GM18508 (cell line): ENCODE measurements around the gene TMEM89.

Experiments used
- ATAC-seq: cut with Tn5 transposase; IDR thresholded peaks from one replicate; pipeline ENCODE4 v1.9.1; 2021; ENCODE audit warnings: moderate number of reproducible peaks; ENCODE audit not compliant: insufficient read depth, unreplicated experiment

The TMEM89 gene

DNA sequence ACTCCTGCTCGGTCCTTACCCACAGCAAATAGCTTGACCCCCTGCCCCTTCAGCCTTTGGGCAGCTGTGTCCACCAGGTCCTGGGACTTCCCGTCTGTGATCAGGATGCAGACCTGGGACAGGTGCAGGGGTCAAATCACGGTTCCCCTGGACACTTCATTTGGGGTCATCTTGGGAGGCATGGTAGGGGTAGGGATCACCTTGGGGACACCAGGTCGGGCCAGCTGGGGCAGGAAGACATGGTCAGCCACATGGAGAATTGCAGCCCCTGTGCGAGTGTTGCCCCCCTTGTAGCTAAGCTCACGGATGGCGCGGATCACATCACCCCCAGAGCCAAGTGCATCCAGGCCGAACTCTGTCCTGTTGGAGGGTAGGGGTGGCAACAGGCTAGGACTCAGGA is 28.2 kb downstream of the TMEM89 start:
- no peak for ATAC-seq

DNA sequence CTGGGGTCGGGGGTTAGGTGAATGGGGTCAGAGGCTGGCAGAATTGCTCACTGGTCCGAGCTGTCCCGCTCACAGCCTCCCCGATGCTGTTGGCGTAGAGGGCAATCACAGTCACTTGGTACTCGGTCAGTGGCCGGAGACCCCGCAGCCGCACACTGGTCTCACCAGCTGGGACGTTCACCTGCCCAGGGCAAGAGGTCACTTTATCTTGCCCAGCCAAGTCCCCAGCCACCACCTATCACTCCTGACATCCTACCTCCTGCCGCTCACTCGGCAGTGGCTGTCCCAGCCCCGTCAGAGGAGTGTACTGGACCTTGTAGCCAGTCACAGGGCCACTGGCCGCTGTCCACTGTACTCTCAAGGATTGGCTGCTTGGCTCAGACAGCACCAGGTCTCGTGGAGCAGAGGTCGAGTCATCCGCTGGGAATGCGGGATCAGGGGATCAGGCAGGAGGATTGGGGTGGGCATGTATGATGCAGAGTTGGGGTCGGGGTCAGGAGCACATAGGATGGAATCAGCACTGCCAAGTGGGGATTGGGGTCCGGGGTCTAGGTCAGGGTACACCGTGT is 29.0 kb downstream of the TMEM89 start:
- no peak for ATAC-seq

DNA sequence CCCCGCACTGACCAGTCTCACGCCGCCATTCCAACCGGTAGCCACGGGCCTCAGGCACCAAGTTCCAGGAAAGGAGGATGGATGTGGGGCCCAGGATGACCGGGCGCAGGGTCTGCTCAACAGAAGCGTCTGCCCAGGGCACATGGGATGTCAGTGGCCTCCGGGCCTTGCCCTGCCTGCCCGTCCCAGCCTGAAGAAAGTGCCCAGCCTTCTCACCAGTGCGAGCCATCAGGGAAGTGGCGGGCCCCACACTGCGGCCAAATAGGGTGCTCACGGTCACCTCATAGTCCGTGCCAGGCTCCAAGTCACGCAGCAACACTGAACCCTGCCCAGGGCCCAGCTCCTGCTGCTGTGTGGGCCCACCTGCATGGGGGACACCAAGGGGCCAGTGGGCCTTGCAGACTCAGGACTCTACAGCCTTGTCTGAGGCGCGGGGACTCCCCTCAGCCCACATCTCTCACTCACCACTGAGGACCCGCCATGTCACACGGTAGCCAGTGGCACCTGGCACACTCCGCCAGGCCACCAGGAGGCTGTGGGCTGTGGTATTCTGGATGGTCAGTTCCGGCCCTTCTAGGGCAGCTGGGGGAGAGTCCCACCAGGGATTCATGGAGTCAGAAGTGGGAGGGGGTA is 29.6 kb downstream of the TMEM89 start:
- ATAC-seq, result no peak

DNA sequence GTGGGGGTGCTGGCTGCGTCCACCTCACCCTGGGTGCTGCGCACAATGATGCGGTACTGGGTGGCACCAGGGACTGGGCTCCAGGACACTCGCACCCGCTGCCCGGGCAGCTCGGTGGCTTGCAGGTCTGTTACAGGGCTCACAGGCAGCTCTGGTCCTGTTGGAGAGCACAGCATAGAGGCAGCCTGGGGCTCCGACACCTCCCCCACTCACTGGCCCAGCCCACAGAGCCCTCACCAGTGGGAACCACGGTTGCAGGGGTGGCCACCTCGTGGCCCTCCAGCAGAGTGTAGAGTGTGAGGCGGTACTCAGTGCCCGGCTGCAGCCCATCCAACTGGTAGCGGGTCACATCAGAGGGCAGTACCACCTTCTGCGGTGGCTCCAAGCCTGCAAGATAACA is 30.1 kb downstream of the TMEM89 start:
- ATAC-seq, result no peak

DNA sequence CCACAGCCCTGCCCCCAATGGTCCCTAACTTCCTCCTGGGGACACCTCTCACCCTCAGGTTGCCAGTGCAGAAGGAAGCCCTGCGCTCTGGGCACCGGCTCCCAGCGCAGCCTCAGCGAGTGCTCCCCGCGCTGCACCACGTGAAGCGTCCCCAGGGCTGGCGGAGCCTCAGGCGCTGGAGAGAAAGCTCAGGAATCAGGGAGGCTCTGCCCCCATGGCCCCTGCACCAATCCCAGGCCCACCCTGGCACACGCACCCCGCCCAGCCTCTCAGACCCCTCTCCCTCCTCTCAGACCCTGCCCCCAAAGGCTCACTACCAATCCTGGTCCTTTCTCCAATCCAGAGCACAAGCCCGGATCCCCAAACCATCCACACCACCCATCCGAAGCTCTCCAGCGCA is 33.3 kb downstream of the TMEM89 start:
- no peak for ATAC-seq

DNA sequence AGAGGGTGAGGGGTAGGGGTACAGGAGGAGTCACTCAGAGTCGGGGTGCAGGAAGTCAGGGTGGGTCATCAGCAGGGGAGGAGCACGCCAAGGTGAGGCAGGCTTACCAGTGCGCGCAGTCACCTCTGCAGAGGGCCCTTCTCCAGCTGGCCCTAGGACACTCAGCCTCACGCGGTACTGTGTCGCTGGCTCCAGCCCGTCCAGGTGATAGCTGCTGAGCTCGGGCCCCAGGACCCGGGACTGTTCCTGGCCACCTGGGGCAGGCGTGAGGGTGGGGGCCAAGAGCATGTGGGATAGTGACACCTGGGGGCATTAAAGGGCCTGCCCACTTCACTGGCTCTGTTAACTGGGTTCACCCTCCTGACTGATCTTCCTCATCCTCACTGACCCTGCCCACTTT is 33.9 kb downstream of the TMEM89 start:
- ATAC-seq, result no peak

DNA sequence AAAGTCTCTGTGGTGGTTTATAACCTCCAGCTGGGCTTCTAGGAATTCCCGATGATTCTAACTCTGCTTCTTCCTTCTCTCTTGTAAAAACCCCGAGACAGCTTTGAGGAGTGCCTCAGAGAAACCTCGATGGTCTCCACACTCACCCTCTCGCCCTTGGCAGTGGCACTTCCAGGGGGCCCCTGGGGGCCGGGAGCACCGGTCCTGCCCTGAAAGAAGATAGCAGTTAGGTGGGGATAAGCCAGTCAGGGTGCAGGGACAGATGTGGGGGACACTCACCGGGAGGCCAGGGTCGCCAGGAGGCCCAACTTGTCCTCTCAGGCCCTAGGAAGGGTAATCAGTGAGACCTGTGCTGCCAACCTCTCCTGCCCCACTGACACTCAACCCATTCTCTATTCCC is 36.2 kb downstream of the TMEM89 start:
- ATAC-seq, result no peak

DNA sequence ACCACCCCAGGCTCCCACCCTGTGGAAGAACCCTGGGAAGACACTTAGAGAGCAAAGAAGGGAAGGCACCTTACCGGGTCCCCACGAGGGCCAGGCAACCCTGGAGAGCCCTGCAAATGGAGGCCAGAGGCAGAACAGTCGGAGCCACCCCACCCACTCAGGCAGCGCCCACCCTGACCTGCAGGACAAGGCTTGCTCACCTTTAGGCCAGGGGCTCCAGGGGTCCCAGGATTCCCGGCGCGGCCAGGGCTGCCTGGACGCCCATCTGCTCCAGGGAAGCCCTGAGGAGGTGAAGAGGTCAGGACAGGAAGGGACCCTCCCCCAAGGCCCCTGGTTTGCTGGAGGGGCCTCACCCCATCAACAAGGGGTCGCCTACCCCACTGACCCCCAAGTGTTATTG is 36.7 kb downstream of the TMEM89 start:
- ATAC-seq, result no peak

- ATAC-seq, result no peak
These were observed 39.7 kb downstream of the TMEM89 start for GRCh38 chr3:48581621-48582481.

GRCh38 chr3:48576647-48577046 is 44.9 kb downstream of the TMEM89 start:
- ATAC-seq, result no peak

DNA sequence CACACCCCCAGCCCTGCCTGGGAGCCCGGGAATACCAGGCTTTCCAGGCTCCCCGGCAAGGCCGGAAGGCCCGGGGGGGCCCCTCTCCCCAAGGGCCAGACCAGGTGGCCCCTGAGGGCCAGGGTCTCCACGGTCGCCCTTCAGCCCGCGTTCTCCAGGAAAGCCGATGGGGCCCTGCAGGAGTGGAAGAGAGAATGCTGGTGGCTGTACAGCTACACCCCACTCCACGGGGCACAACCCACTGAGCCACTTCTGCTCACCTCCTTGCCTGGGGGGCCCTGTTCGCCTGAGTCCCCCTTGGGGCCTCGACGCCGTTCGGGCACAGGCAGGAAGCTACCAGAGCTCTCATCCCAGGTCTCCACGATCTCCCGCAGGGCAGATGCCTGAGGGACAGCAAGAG is 46.2 kb downstream of the TMEM89 start:
- ATAC-seq, result no peak

GRCh38 chr3:48573973-48574585 is 47.5 kb downstream of the TMEM89 start:
- ATAC-seq, result no peak

DNA sequence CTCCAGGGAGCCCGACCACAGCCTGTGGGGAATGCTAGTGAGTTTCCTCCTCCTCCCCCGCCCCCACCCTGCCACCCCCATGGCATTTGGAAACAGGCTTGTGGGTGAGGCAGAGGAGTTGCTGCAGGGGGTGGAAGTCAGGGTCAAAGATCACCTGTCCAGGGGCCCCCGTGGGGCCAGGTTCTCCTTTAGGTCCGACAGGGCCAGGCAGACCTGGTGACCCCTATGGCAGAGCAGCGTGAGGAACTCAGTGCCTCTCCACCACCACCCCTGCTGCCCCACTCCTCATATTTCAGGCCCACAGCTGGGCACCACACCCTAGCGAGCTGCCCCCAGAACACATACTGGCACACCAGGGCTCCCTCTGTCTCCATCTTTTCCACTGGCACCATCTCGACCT is 49.1 kb downstream of the TMEM89 start:
- ATAC-seq, result no peak

- no peak for ATAC-seq
These were observed 49.6 kb downstream of the TMEM89 start for GRCh38 chr3:48571938-48572337.
